SK-N-SH (cell line): ENCODE measurements around the gene PRSS8.

ENCODE experiments used
- CTCF ChIP-seq: fragments of 200-600 bp; sonication (generic); IDR thresholded peaks from 2 replicates; pipeline ENCODE4 v1.6.1; 2017; ENCODE audit warnings: antibody characterized with exemption, mild to moderate bottlenecking, moderate library complexity
- GABPA ChIP-seq: IDR thresholded peaks from 2 replicates; pipeline ENCODE4 v1.4.0; 2012; ENCODE audit warnings: low read depth, mild to moderate bottlenecking
- GATA2 ChIP-seq: sonication (generic); formaldehyde crosslinking; IDR thresholded peaks from 2 replicates; pipeline ENCODE4 v1.5.0; 2020; ENCODE audit warnings: mild to moderate bottlenecking, missing genetic modification reagents
- JUND ChIP-seq: IDR thresholded peaks from 2 replicates; pipeline ENCODE4 v1.4.0; 2012
- MAX ChIP-seq: IDR thresholded peaks from 2 replicates; pipeline ENCODE4 v1.4.0; 2012; ENCODE audit warnings: low read depth
- NFIC ChIP-seq: IDR thresholded peaks from 2 replicates; pipeline ENCODE4 v1.4.0; 2012; ENCODE audit warnings: borderline replicate concordance
- POLR2AphosphoS5 ChIP-seq: IDR thresholded peaks from 2 replicates; pipeline ENCODE4 v1.6.1; 2012; ENCODE audit warnings: low read depth, low read length
- RFX5 ChIP-seq: IDR thresholded peaks from 2 replicates; pipeline ENCODE4 v1.6.1; 2012; ENCODE audit warnings: mild to moderate bottlenecking, improper control_type of control experiment, low read length
- SIN3A ChIP-seq: IDR thresholded peaks from 2 replicates; pipeline ENCODE4 v1.6.1; 2012; ENCODE audit warnings: low read depth, mild to moderate bottlenecking, low read length, moderate library complexity, borderline replicate concordance
- SMC3 ChIP-seq: IDR thresholded peaks from 2 replicates; pipeline ENCODE4 v1.6.1; 2012; ENCODE audit warnings: low read depth, low read length, improper control_type of control experiment
- TAF1 ChIP-seq: IDR thresholded peaks from 2 replicates; pipeline ENCODE4 v1.6.1; 2012; ENCODE audit warnings: low read depth, mild to moderate bottlenecking, low read length, moderate library complexity, borderline replicate concordance
- TEAD4 ChIP-seq: IDR thresholded peaks from 2 replicates; pipeline ENCODE4 v1.4.0; 2012; ENCODE audit warnings: mild to moderate bottlenecking, borderline replicate concordance; ENCODE audit not compliant: insufficient read depth
- USF1 ChIP-seq: IDR thresholded peaks from 2 replicates; pipeline ENCODE4 v1.4.0; 2012; ENCODE audit warnings: low read depth, borderline replicate concordance

- no peak for TF ChIP-seq CTCF
- no peak for TF ChIP-seq RFX5
- no peak for TF ChIP-seq GABPA
- no peak for TF ChIP-seq MAX
- no peak for TF ChIP-seq USF1
- TF ChIP-seq SMC3 = no peak
- no peak for TF ChIP-seq TEAD4
- TF ChIP-seq JUND = no peak
- TF ChIP-seq SIN3A = no peak
- no peak for TF ChIP-seq POLR2AphosphoS5
- TF ChIP-seq NFIC = no peak
- TF ChIP-seq TAF1 = no peak
- no peak for TF ChIP-seq GATA2
Observed at GRCh38 chr16:31148896-31149295, 13.4 kb upstream of the PRSS8 start.
